Esophagus (tissue), 2 donors: Measurements from ENCODE around the gene MAP6. TPM values are rescaled to one million over a fixed set of nuclear protein-coding genes. Genes with fewer than 3 reads are reported as not detected.
A peak's percentile ranks its signal among the peaks of the same experiment; 100 is the strongest.

ENCODE experiments used
- H3K27ac ChIP-seq, 2 donors: one replicate each; pipeline ENCODE4 v1.5.1; 2013; ENCODE audit warnings: low read depth in 2 of 2, mild to moderate bottlenecking in 2 of 2, inconsistent platforms in 1 of 2, low read length in 1 of 2, moderate library complexity in 1 of 2
- H3K27me3 ChIP-seq, 2 donors: one replicate each; pipeline ENCODE4 v1.6.1; 2013; ENCODE audit warnings: low read length in 2 of 2, control low read depth in 1 of 2, mild to moderate bottlenecking in 1 of 2; ENCODE audit not compliant: insufficient read depth in 2 of 2, control insufficient read depth in 1 of 2
- H3K36me3 ChIP-seq, 2 donors: one replicate each; pipeline ENCODE4 v1.6.1; 2013; ENCODE audit warnings: low read length in 1 of 2; ENCODE audit not compliant: control insufficient read depth in 2 of 2, insufficient read depth in 2 of 2
- H3K4me1 ChIP-seq, 2 donors: one replicate each; pipeline ENCODE4 v1.6.1; 2013; ENCODE audit warnings: low read length in 1 of 2; ENCODE audit not compliant: control insufficient read depth in 2 of 2, insufficient read depth in 2 of 2
- H3K4me3 ChIP-seq, 2 donors: one replicate each; pipeline ENCODE4 v1.5.1; 2013; ENCODE audit warnings: low read length in 2 of 2, mild to moderate bottlenecking in 2 of 2, low read depth in 1 of 2, moderate library complexity in 1 of 2
- H3K9me3 ChIP-seq, 2 donors: one replicate each; pipeline ENCODE4 v1.6.1; 2013; ENCODE audit warnings: mild to moderate bottlenecking in 2 of 2, low read depth in 1 of 2, low read length in 1 of 2, moderate library complexity in 1 of 2; ENCODE audit not compliant: control insufficient read depth in 2 of 2, insufficient read depth in 1 of 2
- WGBS, 2 donors: extraction: QIAGEN DNeasy Blood & Tissue Kit; methylation state at CpG; one replicate each; pipeline ENCODE4 v1.1.7; 2013; 5-methylcytosine and 5-hydroxymethylcytosine counted together
- polyA plus RNA-seq, 2 donors: library from polyadenylated mRNA; stranded (reverse); fragments of 200-250 nt; gene quantifications; one replicate each; pipeline ENCODE4 v1.2.3, GENCODE V29; 2013
- donor health status: healthy with polysubstance abuse.
- donor health status: Bipolar disorder and iron deficiency.

MAP6 gene
- polyA plus RNA-seq, 2 donors: 0.71 to 1.6 TPM

DNA sequence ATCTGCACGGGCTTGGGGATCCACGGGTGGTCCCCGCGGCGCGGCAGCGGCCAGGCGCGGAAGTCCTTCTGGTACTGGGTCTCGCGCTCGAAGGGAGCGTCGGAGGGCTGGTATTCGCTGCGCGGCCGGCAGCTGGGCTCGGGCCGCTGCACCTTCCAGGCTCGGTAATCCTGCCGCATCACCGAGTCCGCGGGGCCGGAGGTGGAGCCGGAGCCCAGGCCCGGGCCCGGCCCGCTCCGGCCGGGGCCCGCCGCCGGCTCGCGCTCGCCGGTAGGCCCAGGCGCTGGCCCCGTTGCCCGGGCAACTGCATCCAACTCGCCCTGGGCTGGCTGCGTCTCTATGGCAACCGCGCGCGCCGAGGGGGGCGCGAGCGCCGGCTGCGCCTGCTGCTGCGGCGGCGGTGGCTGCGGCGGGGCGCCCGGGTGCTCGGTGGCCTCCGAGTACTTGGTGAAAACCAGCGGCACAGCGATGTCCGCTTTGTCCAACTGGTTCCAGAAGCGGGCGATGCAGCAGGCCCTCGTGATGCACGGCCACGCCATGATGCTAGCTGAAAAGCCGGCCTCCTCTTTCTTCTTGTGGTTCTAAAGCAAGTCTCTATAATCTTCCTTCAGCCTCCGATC lies 897 bp downstream of the MAP6 start:
- peak overlapping the region in 1 of 2 donors; percentile 27 for H3K27ac ChIP-seq
- 1% methylated on average over 58 to 73 of the region's 73 CpGs for WGBS, 2 donors
- no peaks in the 10 kb centered on the region for H3K9me3 ChIP-seq
- H3K4me3 ChIP-seq: peak overlapping the region; percentile 36 to 37
- H3K36me3 ChIP-seq: no peaks in the 10 kb centered on the region
- H3K27me3 ChIP-seq: peaks cover 2 to 14% of the 10 kb centered on the region in 2 donors
- H3K4me1 ChIP-seq: peaks cover 0 to 16% of the 10 kb centered on the region in 2 donors

DNA sequence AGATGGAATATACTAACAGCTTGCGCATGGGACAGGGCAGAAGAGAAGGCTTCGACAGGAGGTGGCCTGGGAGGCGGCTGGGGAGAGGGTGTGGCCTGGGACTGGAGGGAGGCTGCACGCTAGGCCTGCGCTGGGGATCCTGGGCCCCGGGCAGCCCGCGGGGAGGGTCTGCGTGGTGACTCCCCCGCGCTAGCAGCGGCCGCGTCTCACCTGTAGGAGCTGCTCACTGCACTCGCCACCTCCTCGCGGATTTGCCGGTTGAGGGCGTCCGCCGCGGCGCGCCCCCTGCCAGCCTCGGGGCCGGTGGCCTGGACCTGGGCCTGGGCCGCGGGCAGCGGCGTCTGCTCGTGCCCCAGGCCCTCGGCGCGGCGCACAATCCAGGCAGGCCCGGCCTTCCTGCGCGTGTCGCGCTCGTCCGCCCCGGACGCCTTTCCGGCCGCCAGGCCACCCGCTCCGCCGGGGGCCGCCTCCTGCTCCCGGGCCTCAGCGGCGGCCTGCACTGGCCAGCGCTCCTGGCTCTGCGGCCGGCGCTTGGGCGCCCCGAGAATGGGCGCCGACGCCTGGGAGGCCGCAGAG lies 1.5 kb downstream of the MAP6 start:
- Histone ChIP-seq H3K36me3 (no peaks in the 10 kb centered on the region), H3K27me3 (peaks cover 2 to 14% of the 10 kb centered on the region in 2 donors), H3K27ac (no peak overlapping the region), H3K4me1 (peaks cover 0 to 16% of the 10 kb centered on the region in 2 donors), H3K4me3 (peak overlapping the region; percentile 36 to 37), H3K9me3 (no peaks in the 10 kb centered on the region)
- 2 to 3% methylated on average over 43 to 63 of the region's 63 CpGs for WGBS, 2 donors

DNA sequence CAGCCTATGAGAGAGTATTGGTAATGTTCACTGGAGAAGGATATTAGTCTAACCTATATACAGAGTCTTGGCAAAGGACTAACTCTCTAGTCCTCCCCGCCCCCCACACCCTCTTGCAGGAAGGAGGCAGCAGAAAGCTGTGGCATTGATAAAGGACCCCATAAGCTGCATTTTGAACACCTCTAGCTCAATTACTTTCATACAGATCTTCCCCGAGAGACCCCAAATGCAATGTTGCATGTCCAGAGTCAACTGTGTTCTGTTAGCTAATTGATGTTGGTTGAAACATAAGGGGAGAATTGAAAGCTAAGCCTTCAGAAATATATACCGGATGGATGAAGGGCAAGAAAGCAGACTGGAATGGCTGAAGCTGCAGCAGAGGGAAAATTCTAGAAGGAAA lies 2.8 kb downstream of the MAP6 start:
- H3K9me3 ChIP-seq: no peaks in the 10 kb centered on the region
- WGBS, 2 donors: 95 to 97% methylated on average over 3 of the region's 3 CpGs
- H3K36me3 ChIP-seq: no peaks in the 10 kb centered on the region

DNA sequence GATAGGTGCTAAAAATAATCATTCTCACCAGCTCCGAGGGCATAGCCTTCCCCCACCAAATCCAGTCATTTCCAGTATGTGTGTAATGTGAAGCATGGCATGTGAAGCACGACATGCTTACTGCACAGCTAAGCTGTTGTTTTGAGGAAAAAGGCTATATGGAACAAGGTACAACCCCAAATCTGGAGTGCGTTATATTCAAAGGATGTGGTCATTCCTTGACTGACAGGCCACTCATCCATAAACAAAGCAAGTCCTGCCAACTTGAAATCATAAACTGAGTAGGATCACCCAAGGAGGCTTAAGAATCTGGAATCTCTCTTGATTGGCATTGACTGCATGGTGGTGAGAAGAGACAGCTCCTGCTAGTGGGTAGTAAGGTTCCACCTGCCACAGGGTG lies 3.7 kb downstream of the MAP6 start:
- no peaks in the 10 kb centered on the region for H3K36me3 ChIP-seq
- no peak overlapping the region for H3K4me3 ChIP-seq
- no peaks in the 10 kb centered on the region for H3K9me3 ChIP-seq
- 86 to 90% methylated on average over 3 of the region's 3 CpGs for WGBS, 2 donors
- H3K27me3 ChIP-seq: peaks cover 2 to 14% of the 10 kb centered on the region in 2 donors
- H3K27ac ChIP-seq: no peak overlapping the region
- peaks cover 0 to 16% of the 10 kb centered on the region in 2 donors for H3K4me1 ChIP-seq

More for the DNA sequence above, 2.8 kb downstream of the MAP6 start:
- no peak overlapping the region for H3K4me3 ChIP-seq
- H3K27me3 ChIP-seq: peaks cover 2 to 14% of the 10 kb centered on the region in 2 donors
- peaks cover 0 to 16% of the 10 kb centered on the region in 2 donors for H3K4me1 ChIP-seq
- H3K27ac ChIP-seq: no peak overlapping the region

DNA sequence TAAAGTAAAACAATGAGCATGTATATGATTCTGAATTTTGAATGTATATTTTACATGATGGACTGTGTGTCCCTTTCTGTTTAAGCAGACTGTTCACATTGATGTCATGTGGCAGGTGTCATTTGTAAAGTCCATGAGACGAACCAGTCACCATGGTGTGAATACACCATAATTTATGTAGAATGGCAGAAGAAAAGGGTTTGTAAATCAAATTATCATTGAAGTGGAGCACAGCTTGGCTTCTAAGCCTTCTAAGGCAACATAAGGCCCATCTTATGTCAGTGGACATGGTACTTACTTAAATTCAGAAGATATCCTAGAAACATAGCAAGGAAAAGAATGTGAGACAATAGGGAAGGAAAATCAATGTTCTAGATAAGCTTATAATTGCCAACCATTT lies 4.4 kb downstream of the MAP6 start:
- 94 to 95% methylated on average over 1 of the region's 1 CpG for WGBS, 2 donors
- H3K36me3 ChIP-seq: no peaks in the 10 kb centered on the region
- H3K4me3 ChIP-seq: no peak overlapping the region
- peaks cover 2 to 11% of the 10 kb centered on the region in 2 donors for H3K27me3 ChIP-seq
- no peak overlapping the region for H3K27ac ChIP-seq
- peaks cover 0 to 16% of the 10 kb centered on the region in 2 donors for H3K4me1 ChIP-seq
- no peaks in the 10 kb centered on the region for H3K9me3 ChIP-seq

DNA sequence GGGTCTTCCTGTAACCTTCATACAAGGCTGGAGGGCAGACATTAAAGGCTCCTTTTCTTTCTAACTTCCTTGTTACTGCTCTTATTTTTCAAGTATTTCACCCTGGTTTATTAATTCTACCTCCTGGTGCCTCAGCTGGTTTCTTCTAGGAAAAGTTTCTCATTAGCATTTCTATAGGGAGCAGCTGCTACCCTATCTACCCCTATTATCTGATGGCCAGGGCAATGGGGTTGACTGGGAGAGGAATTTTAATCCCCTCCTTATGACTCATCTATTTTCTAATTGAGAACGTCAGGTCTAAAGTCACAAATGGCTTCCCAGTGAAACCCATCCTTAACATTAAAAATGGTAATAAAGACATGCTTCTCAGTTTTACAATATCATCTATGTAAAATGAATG lies 5.0 kb downstream of the MAP6 start:
- Histone ChIP-seq H3K4me1 (peaks cover 0 to 14% of the 10 kb centered on the region in 2 donors), H3K36me3 (no peaks in the 10 kb centered on the region), H3K27me3 (peaks cover 2 to 11% of the 10 kb centered on the region in 2 donors), H3K27ac (no peak overlapping the region), H3K4me3 (no peak overlapping the region), H3K9me3 (no peaks in the 10 kb centered on the region)
- 44 to 54% methylated on average over 1 of the region's 1 CpG for WGBS, 2 donors

GRCh38 chr11:75659836-75660235 lies 9.0 kb downstream of the MAP6 start:
- Histone ChIP-seq H3K27ac (no peak overlapping the region), H3K36me3 (no peaks in the 10 kb centered on the region), H3K9me3 (no peaks in the 10 kb centered on the region), H3K4me1 (no peaks in the 10 kb centered on the region), H3K27me3 (peaks cover 0 to 2% of the 10 kb centered on the region in 2 donors), H3K4me3 (no peak overlapping the region)
- 81 to 91% methylated on average over 1 of the region's 1 CpG for WGBS, 2 donors

DNA sequence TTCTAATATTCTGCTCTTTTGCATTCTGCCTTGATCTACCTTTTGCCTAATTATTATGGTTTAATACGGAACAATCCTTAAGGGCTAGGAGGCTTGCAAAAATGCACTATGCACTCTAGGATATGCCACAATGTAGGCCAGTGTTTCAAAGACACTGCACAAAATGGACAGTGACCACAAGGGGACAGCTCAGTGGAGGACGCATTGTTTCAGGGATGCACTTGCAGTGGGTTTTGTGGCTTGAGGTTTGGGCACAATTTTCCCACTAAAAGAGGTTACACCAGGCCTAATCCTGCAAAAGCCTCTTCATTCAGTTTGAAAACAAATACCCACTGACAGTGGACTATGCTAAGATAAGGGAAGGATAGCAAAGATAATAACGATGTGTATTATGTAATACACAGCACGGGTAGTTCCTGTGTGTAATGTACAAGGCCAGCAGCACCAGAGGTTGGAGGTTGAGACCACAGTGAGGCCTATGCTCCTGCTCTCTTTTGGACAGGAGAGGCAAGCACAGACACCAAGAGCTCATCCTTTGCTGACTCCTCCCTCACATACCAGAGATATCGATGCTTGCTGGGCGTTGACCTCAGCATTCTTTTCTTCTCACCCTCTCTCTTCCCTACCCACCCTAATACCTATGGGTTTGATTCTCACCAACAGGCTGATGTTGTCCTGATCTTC lies 12.7 kb downstream of the MAP6 start:
- 76 to 79% methylated on average over 6 of the region's 6 CpGs for WGBS, 2 donors
- H3K9me3 ChIP-seq: no peaks in the 10 kb centered on the region
- H3K36me3 ChIP-seq: no peaks in the 10 kb centered on the region
- no peaks in the 10 kb centered on the region for H3K4me1 ChIP-seq
- H3K27ac ChIP-seq: no peak overlapping the region
- no peak overlapping the region for H3K4me3 ChIP-seq
- no peaks in the 10 kb centered on the region for H3K27me3 ChIP-seq

- H3K27ac ChIP-seq: no peak overlapping the region
- no peaks in the 10 kb centered on the region for H3K9me3 ChIP-seq
- no peaks in the 10 kb centered on the region for H3K4me1 ChIP-seq
- H3K36me3 ChIP-seq: no peaks in the 10 kb centered on the region
- no peaks in the 10 kb centered on the region for H3K27me3 ChIP-seq
- no peak overlapping the region for H3K4me3 ChIP-seq
These were observed 13.2 kb downstream of the MAP6 start for GRCh38 chr11:75655605-75656004.
